Endothelial cell of umbilical vein (primary cell): ENCODE data around the gene KRTCAP2. TPM values are rescaled to one million over a fixed set of nuclear protein-coding genes. Genes with fewer than 3 reads are reported as not detected.

Source experiments
- BruUV-seq: library from RNA; stranded (reverse); fragments of 400-500 nt; replicated peaks from 2 replicates; lab custom pipeline; 2021; lab: Mats Ljungman, UMichigan
- CTCF ChIA-PET: fragments of 300-600, 350-600 bp; sonication (Branson Sonifier 250); formaldehyde crosslinking; loops from one replicate; lab custom pipeline; 2021; ENCODE audit warnings: antibody characterized with exemption, inconsistent platforms; lab: Charles Lee
- POLR2A ChIA-PET: fragments of 300-600, 350-600 bp; sonication (Branson Sonifier 250); formaldehyde crosslinking; loops from one replicate; lab custom pipeline; 2021; ENCODE audit warnings: antibody characterized with exemption, inconsistent platforms; lab: Charles Lee
- DNase-seq: peaks from one replicate; pipeline ENCODE4 v3.0.0-alpha.2; 2011; ENCODE audit warnings: low read depth, low spot score
- FAIRE-seq: peaks from 2 replicates; lab custom pipeline; 2011; peaks lifted over from hg19 to GRCh38; lab: Jason Lieb, UNC
- H2AFZ ChIP-seq: 2 replicates; pipeline ENCODE4 v1.6.0; 2012; ENCODE audit warnings: low read depth, low read length, control low read depth, inconsistent platforms
- H3K27ac ChIP-seq: 2 replicates; pipeline ENCODE4 v1.5.1; 2011; ENCODE audit warnings: low read depth, mild to moderate bottlenecking, control low read depth, low read length, moderate library complexity; ENCODE audit not compliant: insufficient read depth
- H3K27me3 ChIP-seq, 2 experiments: 2 replicates each; pipeline versions ENCODE4 v1.6.0 to v1.6.1; 2011; ENCODE audit warnings: low read length in 2 of 2, mixed read lengths in 1 of 2; ENCODE audit not compliant: control insufficient read depth in 2 of 2, insufficient read depth in 2 of 2
- H3K36me3 ChIP-seq, 2 experiments: 2 replicates in 1 of 2; 3 replicates in 1 of 2; pipeline ENCODE4 v1.5.1; 2011; ENCODE audit warnings: low read length in 2 of 2, mild to moderate bottlenecking in 1 of 2, moderate library complexity in 1 of 2; ENCODE audit not compliant: control insufficient read depth in 2 of 2, insufficient read depth in 2 of 2; ENCODE audit errors: extremely low read depth in 1 of 2
- H3K4me1 ChIP-seq: 3 replicates; pipeline ENCODE4 v1.5.1; 2011; ENCODE audit warnings: mild to moderate bottlenecking, low read length; ENCODE audit not compliant: control insufficient read depth, insufficient read depth; ENCODE audit errors: extremely low read depth
- H3K4me2 ChIP-seq: 2 replicates; pipeline ENCODE4 v1.6.1; 2011; ENCODE audit warnings: low read length, control low read depth, mixed read lengths; ENCODE audit not compliant: insufficient read depth
- H3K4me3 ChIP-seq, 3 experiments: fragments of 200-600 bp in 1 of 3; sonication (generic), shearing (Covaris generic) in 1 of 3; replicated peaks in 1 of 3; 2 replicates each; pipeline ENCODE4 v1.5.1; 2011 to 2016; ENCODE audit warnings: control low read depth in 3 of 3, low read length in 3 of 3, mild to moderate bottlenecking in 2 of 3, inconsistent platforms in 1 of 3, low read depth in 1 of 3, moderate library complexity in 1 of 3; ENCODE audit not compliant: insufficient read depth in 1 of 3
- H3K79me2 ChIP-seq: 2 replicates; pipeline ENCODE4 v1.6.0; 2012; ENCODE audit warnings: low read length, inconsistent platforms; ENCODE audit not compliant: control insufficient read depth, insufficient read depth
- H3K9ac ChIP-seq: replicated peaks from 2 replicates; pipeline ENCODE3; 2011; ENCODE audit warnings: low read length, control low read depth; ENCODE audit not compliant: insufficient read depth; ENCODE audit errors: extremely low read depth
- H3K9me1 ChIP-seq: replicated peaks from 3 replicates; pipeline ENCODE4 v1.6.0; 2011; ENCODE audit warnings: mild to moderate bottlenecking, low read length; ENCODE audit not compliant: control insufficient read depth, insufficient read depth; ENCODE audit errors: extremely low read depth
- H3K9me3 ChIP-seq: replicated peaks from 2 replicates; pipeline ENCODE4 v1.5.1; 2012; ENCODE audit warnings: low read length, inconsistent platforms; ENCODE audit not compliant: control insufficient read depth, insufficient read depth
- H4K20me1 ChIP-seq: replicated peaks from 2 replicates; pipeline ENCODE3; 2011; ENCODE audit warnings: mild to moderate bottlenecking, low read length; ENCODE audit not compliant: control insufficient read depth, insufficient read depth; ENCODE audit errors: extremely low read depth
- CTCF ChIP-seq, 2 donors: IDR thresholded peaks; 1 replicate in 1 of 2; 2 replicates in 1 of 2; pipeline ENCODE4 v1.5.1; 2011; ENCODE audit warnings: low read length in 2 of 2, mild to moderate bottlenecking in 2 of 2, moderate library complexity in 2 of 2, control low read depth in 1 of 2, inconsistent platforms in 1 of 2, low read depth in 1 of 2; ENCODE audit not compliant: insufficient read depth in 1 of 2; ENCODE audit errors: extremely low read depth in 1 of 2
- EZH2 ChIP-seq: IDR thresholded peaks from 2 replicates; pipeline ENCODE4 v1.6.1; 2012; ENCODE audit warnings: borderline replicate concordance, low read depth, mild to moderate bottlenecking, moderate library complexity, low read length, inconsistent platforms; ENCODE audit not compliant: severe bottlenecking
- FOS ChIP-seq: IDR thresholded peaks from 2 replicates; pipeline ENCODE4 v1.6.1; 2011; ENCODE audit warnings: mild to moderate bottlenecking, low read length, moderate library complexity, borderline replicate concordance; ENCODE audit not compliant: insufficient read depth
- GATA2 ChIP-seq: IDR thresholded peaks from 2 replicates; pipeline ENCODE4 v1.7.0; 2011; ENCODE audit warnings: low read depth, mild to moderate bottlenecking, moderate library complexity, mixed read lengths, low read length; ENCODE audit not compliant: insufficient read length, insufficient read depth
- JUN ChIP-seq: IDR thresholded peaks from 2 replicates; pipeline ENCODE4 v1.6.1; 2011; ENCODE audit warnings: borderline replicate concordance, low read depth; ENCODE audit not compliant: insufficient read length, insufficient read depth
- MAX ChIP-seq: IDR thresholded peaks from 2 replicates; pipeline ENCODE4 v1.6.1; 2011; ENCODE audit not compliant: insufficient read depth, insufficient read length
- MYC ChIP-seq: IDR thresholded peaks from one replicate; pipeline ENCODE4 v1.6.1; 2011; ENCODE audit warnings: mild to moderate bottlenecking, low read depth, low read length
- POLR2A ChIP-seq: IDR thresholded peaks from 2 replicates; pipeline ENCODE4 v1.6.1; 2012; ENCODE audit warnings: low read depth, mild to moderate bottlenecking, control low read depth, low read length
- POLR2AphosphoS5 ChIP-seq: IDR thresholded peaks from 2 replicates; pipeline ENCODE4 v1.6.1; 2012; ENCODE audit warnings: low read depth, mild to moderate bottlenecking, control low read depth, low read length, moderate library complexity; ENCODE audit not compliant: insufficient read depth
- dilution Hi-C: fragments of 300-500 bp; cut with MboI; formaldehyde crosslinking; loops from one replicate; pipeline ENCODE4 v1.15.0; 2019; ENCODE audit warnings: low sequenced_read_pairs; ENCODE audit not compliant: extremely low pct_ligation_motif_present
- intact Hi-C: fragments of 100-400 bp; cut with micrococcal nuclease; formaldehyde crosslinking; loops from one replicate; pipeline ENCODE4 v1.10.0; 2022
- polyA plus RNA-seq, 4 experiments: library from polyadenylated mRNA; depleted of rRNA in 3 of 4; stranded (reverse) in 3 of 4; unstranded in 1 of 4; fragments of >200 nt; gene quantifications; 2 replicates each; pipeline versions ENCODE4 v1.2.1 to v1.2.3, GENCODE V29; 2011 to 2012; ENCODE audit warnings: missing spikeins in 1 of 4
- total RNA-seq: library from RNA; stranded (reverse); gene quantifications from 2 replicates; pipeline ENCODE4 v1.2.3, GENCODE V29; 2021

Gene KRTCAP2
- total and polyA plus RNA-seq, 2 donors (not counting 3 experiments of a cell fraction or from before 2014, with no cell fraction given): 207 to 362 TPM

- DNase-seq: no peak
- no peak overlapping the region for H3K4me3 ChIP-seq
- TF ChIP-seq POLR2AphosphoS5 (no peak), MAX (no peak), EZH2 (no peak), FOS (no peak), JUN (no peak), MYC (no peak), CTCF (IDR thresholded peaks at IDR 0.05; ENCODE audit: extremely low read depth in 1 of 2, insufficient read depth in 1 of 2, low read depth in 1 of 2, low read length in 2 of 2) (no peak), POLR2A (no peak), GATA2 (no peak)
- dilution Hi-C loops: no loop called here
- no peaks in the 10 kb centered on the region for H3K79me2 ChIP-seq
- CTCF ChIA-PET: interaction anchor here (0.6 to 3.7 kb wide), 20 partner anchors 8 to 456 kb away, joined by 3 to 88 read pairs (median 5); partner anchors contain the start of genes ADAM15, CLK2, EFNA1 and FDPS
- no peak for FAIRE-seq
- H2AFZ ChIP-seq: peak overlapping the region; percentile 91
- H3K4me2 ChIP-seq: peak overlapping the region; percentile 78
- peaks cover 0 to 1% of the 10 kb centered on the region in 2 experiments for H3K36me3 ChIP-seq
- H3K4me1 ChIP-seq: peaks cover 13% of the 10 kb centered on the region
- H3K9me3 ChIP-seq: no peaks in the 10 kb centered on the region
- H3K27ac ChIP-seq: peak overlapping the region; percentile 1
- no peaks in the 10 kb centered on the region for H4K20me1 ChIP-seq
- no peaks in the 10 kb centered on the region for H3K9me1 ChIP-seq
- no peaks in the 10 kb centered on the region for H3K27me3 ChIP-seq
- no TSS peak for BruUV-seq
- H3K9ac ChIP-seq: peak overlapping the region; percentile 18
- POLR2A ChIA-PET: interaction anchor here (0.6 to 2.3 kb wide), 3 partner anchors 20 to 142 kb away, joined by 3 to 8 read pairs (median 3); partner anchors contain the start of genes ADAM15 and KRTCAP2
- intact Hi-C loops: loop anchor here (2.0 to 5.0 kb wide), 4 partner anchors 16 to 115 kb away; partner anchors contain the start of genes FDPS and MTX1
Measured at GRCh38 chr1:155192346-155193274, 19.5 kb upstream of the KRTCAP2 start.
